Posterior vena cava (tissue), 2 donors: ENCODE measurements around the gene SCN2A. TPM values are rescaled to one million over a fixed set of nuclear protein-coding genes. Genes with fewer than 3 reads are reported as not detected.

Experiments used
- total RNA-seq, 2 donors: library from RNA; stranded (reverse); fragmentation: NEBNext Ultra II Directional; extraction: Animal tissue kit (Norgen Biotek cat#: 25700); gene quantifications; one replicate each; pipeline ENCODE4 v1.2.1, GENCODE V29; 2021
- donor health status: DM: yes; HTN: yes; CAD: no.
- donor health status: DM: yes; HTN: yes; CAD: no.

Gene SCN2A
- total RNA-seq, 2 donors from 2014 or later: 0.62 to 1.4 TPM

Other genes starting within 250 kb of the SCN2A start
- gene SCN3A, start 35.4 kb upstream of the SCN2A start, total RNA-seq: 1 to 10 TPM; 5.1 to 5.8 TPM
- 1 to 10 TPM; 3.1 to 7.7 TPM for gene CSRNP3, start 230.3 kb downstream of the SCN2A start, total RNA-seq